ENCODE results near the gene ZNF200. TPM values are rescaled to one million over a fixed set of nuclear protein-coding genes. Genes with fewer than 3 reads are reported as not detected.
A peak's percentile ranks its signal among the peaks of the same experiment; 100 is the strongest.

ZNF200 gene
- total RNA-seq, 3 donors from 2014 or later, result 3.5 to 11.1 (median 9.2) TPM

GRCh38 chr16:3241761-3242160, 6.8 kb upstream of the ZNF200 start:
- DNase-seq (ENCODE audit: low spot score in 2 of 2), result no peak
- Histone ChIP-seq H3K4me1 (no peaks in the 10 kb centered on the region), H3K36me3 (no peaks in the 10 kb centered on the region), H3K4me3 (no peak overlapping the region), H3K27me3 (peaks cover 0 to 7% of the 10 kb centered on the region in 2 donors), H3K9me3 (no peaks in the 10 kb centered on the region), H3K27ac (no peak overlapping the region)
- intact Hi-C loops (cut with DNase I; ENCODE audit: low total_unique reads), result no loop called here
- TF ChIP-seq POLR2AphosphoS5 (IDR thresholded peaks at IDR 0.05) (no peak), CTCF (IDR thresholded peaks at IDR 0.05) (no peak), POLR2A (IDR thresholded peaks at IDR 0.05) (no peak)

GRCh38 chr16:3235856-3236669, 1.1 kb upstream of the ZNF200 start:
- H3K9me3 ChIP-seq, result peaks cover 0 to 4% of the 10 kb centered on the region in 2 donors
- no peak overlapping the region for H3K27ac ChIP-seq
- H3K27me3 ChIP-seq, result no peaks in the 10 kb centered on the region
- H3K4me1 ChIP-seq, result no peaks in the 10 kb centered on the region
- no peak for DNase-seq (ENCODE audit: low spot score in 2 of 2)
- TF ChIP-seq POLR2A (IDR thresholded peaks at IDR 0.05) (no peak), CTCF (IDR thresholded peaks at IDR 0.05) (no peak), POLR2AphosphoS5 (IDR thresholded peaks at IDR 0.05) (no peak)
- no peak overlapping the region for H3K4me3 ChIP-seq
- peaks cover 8% of the 10 kb centered on the region for H3K36me3 ChIP-seq
- intact Hi-C loops (cut with DNase I; ENCODE audit: low total_unique reads), result loop anchor here (10.0 kb wide), 1 partner anchor 769 kb away; no protein-coding TSS in a partner anchor

GRCh38 chr16:3234543-3234856, 458 bp downstream of the ZNF200 start:
- H3K4me3 ChIP-seq, result peak overlapping the region; percentile 71 to 92 (median 88)
- peak overlapping the region; percentile 95 to 99 for H3K27ac ChIP-seq
- intact Hi-C loops (cut with DNase I; ENCODE audit: low total_unique reads), result loop anchor here (10.0 kb wide), 1 partner anchor 770 kb away; no protein-coding TSS in a partner anchor
- peaks cover 20% of the 10 kb centered on the region for H3K36me3 ChIP-seq
- no peaks in the 10 kb centered on the region for H3K4me1 ChIP-seq
- H3K9me3 ChIP-seq, result peaks cover 10 to 12% of the 10 kb centered on the region in 2 donors
- no peak for TF ChIP-seq CTCF (IDR thresholded peaks at IDR 0.05)
- no peak for TF ChIP-seq POLR2A (IDR thresholded peaks at IDR 0.05)
- no peak for TF ChIP-seq POLR2AphosphoS5 (IDR thresholded peaks at IDR 0.05)
- H3K27me3 ChIP-seq, result no peaks in the 10 kb centered on the region
- DNase-seq (ENCODE audit: low spot score in 2 of 2), result no peak

GRCh38 chr16:3223913-3224515, 10.9 kb downstream of the ZNF200 start:
- intact Hi-C loops (cut with DNase I; ENCODE audit: low total_unique reads), result no loop called here
- Histone ChIP-seq H3K9me3 (peaks cover 72 to 92% of the 10 kb centered on the region in 2 donors), H3K27ac (no peak overlapping the region), H3K4me1 (no peaks in the 10 kb centered on the region), H3K4me3 (no peak overlapping the region), H3K27me3 (no peaks in the 10 kb centered on the region), H3K36me3 (peaks cover 37% of the 10 kb centered on the region)
- TF ChIP-seq POLR2A (IDR thresholded peaks at IDR 0.05) (no peak), POLR2AphosphoS5 (IDR thresholded peaks at IDR 0.05) (no peak), CTCF (IDR thresholded peaks at IDR 0.05) (no peak)
- no peak for DNase-seq (ENCODE audit: low spot score in 2 of 2)

- DNase-seq (ENCODE audit: low spot score in 2 of 2), result no peak
- Histone ChIP-seq H3K36me3 (peaks cover 20% of the 10 kb centered on the region), H3K4me3 (no peak overlapping the region), H3K9me3 (peaks cover 55 to 80% of the 10 kb centered on the region in 2 donors), H3K27ac (no peak overlapping the region), H3K27me3 (no peaks in the 10 kb centered on the region), H3K4me1 (no peaks in the 10 kb centered on the region)
- TF ChIP-seq POLR2A (IDR thresholded peaks at IDR 0.05) (no peak), POLR2AphosphoS5 (IDR thresholded peaks at IDR 0.05) (no peak), CTCF (IDR thresholded peaks at IDR 0.05) (no peak)
- intact Hi-C loops (cut with DNase I; ENCODE audit: low total_unique reads), result no loop called here
Measured at GRCh38 chr16:3220839-3221238, 14.1 kb downstream of the ZNF200 start.
